HCT116 (cell line): Measurements from ENCODE around the gene GABRB3. TPM values are rescaled to one million over a fixed set of nuclear protein-coding genes. Genes with fewer than 3 reads are reported as not detected.

Experiments
- ATAC-seq: fragments of 200-7000 bp; cut with Tn5 transposase; 2 replicates; pipeline ENCODE4 v1.9.1; 2020; ENCODE audit warnings: mild to moderate bottlenecking, moderate library complexity
- BruUV-seq: library from RNA; stranded (reverse); fragments of 400-500 nt; replicated peaks from 2 replicates; lab custom pipeline; 2021; lab: Mats Ljungman, UMichigan
- CTCF ChIA-PET: fragments of 300-600 bp; sonication (Branson Sonifier 250); formaldehyde crosslinking; loops from one replicate; lab custom pipeline; 2021; ENCODE audit warnings: antibody characterized with exemption; lab: Charles Lee
- POLR2A ChIA-PET: fragments of 300-600, 350-600 bp; sonication (Branson Sonifier 250); formaldehyde crosslinking; loops from one replicate; lab custom pipeline; 2021; ENCODE audit warnings: antibody characterized with exemption; lab: Charles Lee
- RAD21 ChIA-PET, 2 experiments: fragments of 300-600 bp; sonication (Branson Sonifier 250); formaldehyde crosslinking; loops; one replicate each; lab custom pipeline; 2023; ENCODE audit warnings: low total read pairs in 2 of 2; ENCODE audit not compliant: uncharacterized antibody in 2 of 2, unreplicated experiment in 2 of 2, low non-redundant PET in 1 of 2; lab: Charles Lee
- DNase-seq: peaks from one replicate; pipeline ENCODE4 v3.0.0-alpha.2; 2010; ENCODE audit warnings: low read depth, low spot score
- H2AFZ ChIP-seq: fragments of 200-600 bp; shearing (Covaris generic), sonication (generic); 2 replicates; pipeline ENCODE4 v1.6.1; 2017; ENCODE audit warnings: low read depth, mixed run types, mixed read lengths, antibody characterized with exemption, low read length; ENCODE audit not compliant: poor library complexity, severe bottlenecking
- H3K27ac ChIP-seq: 2 replicates; pipeline ENCODE4 v1.5.1; 2012; ENCODE audit warnings: low read depth, low read length
- H3K27me3 ChIP-seq: fragments of 200-600 bp; sonication (generic); 2 replicates; pipeline ENCODE4 v1.6.1; 2016; ENCODE audit warnings: mixed run types, low read length, mixed read lengths; ENCODE audit not compliant: insufficient read depth
- H3K36me3 ChIP-seq, 2 experiments: fragments of 200-500 bp in 1 of 2; fragments of 200-600 bp in 1 of 2; sonication (Bioruptor generic) in 1 of 2; sonication (generic) in 1 of 2; 2 replicates each; pipeline versions ENCODE4 v1.5.1 to v1.6.1; 2014 to 2016; ENCODE audit warnings: low read length in 2 of 2, inconsistent platforms in 1 of 2, mixed read lengths in 1 of 2, mixed run types in 1 of 2; ENCODE audit not compliant: insufficient read depth in 2 of 2, control insufficient read depth in 1 of 2
- H3K4me1 ChIP-seq, 2 experiments: fragments of 200-600 bp in 1 of 2; sonication (generic) in 1 of 2; 2 replicates each; pipeline versions ENCODE4 v1.5.1 to v1.6.1; 2012 to 2017; ENCODE audit warnings: low read length in 2 of 2, inconsistent platforms in 1 of 2, mild to moderate bottlenecking in 1 of 2, mixed read lengths in 1 of 2, mixed run types in 1 of 2, moderate library complexity in 1 of 2; ENCODE audit not compliant: insufficient read depth in 2 of 2, control insufficient read depth in 1 of 2
- H3K4me2 ChIP-seq: fragments of 200-600 bp; sonication (generic); 2 replicates; pipeline ENCODE4 v1.6.1; 2017; ENCODE audit warnings: mixed run types, low read length, mixed read lengths
- H3K4me3 ChIP-seq, 2 experiments: fragments of 200-600 bp in 1 of 2; sonication (generic) in 1 of 2; replicated peaks in 1 of 2; 2 replicates each; pipeline ENCODE4 v1.5.1; 2011 to 2016; ENCODE audit warnings: low read length in 2 of 2, control low read depth in 1 of 2, low read depth in 1 of 2, mild to moderate bottlenecking in 1 of 2, mixed read lengths in 1 of 2, mixed run types in 1 of 2
- H3K79me2 ChIP-seq: fragments of 200-600 bp; sonication (generic); 2 replicates; pipeline ENCODE4 v1.6.1; 2017; ENCODE audit warnings: mild to moderate bottlenecking, mixed run types, low read length, moderate library complexity, mixed read lengths; ENCODE audit not compliant: insufficient read depth
- H3K9ac ChIP-seq: fragments of 200-600 bp; sonication (generic); 2 replicates; pipeline ENCODE4 v1.6.1; 2016; ENCODE audit warnings: low read length, mixed read lengths
- H3K9me2 ChIP-seq: fragments of 200-600 bp; sonication (generic), shearing (Covaris generic); 2 replicates; pipeline ENCODE4 v1.6.1; 2017; ENCODE audit warnings: mixed run types, mild to moderate bottlenecking, moderate library complexity; ENCODE audit not compliant: insufficient read depth
- H3K9me3 ChIP-seq, 2 experiments: fragments of 200-500 bp in 1 of 2; fragments of 200-600 bp in 1 of 2; sonication (Bioruptor generic) in 1 of 2; sonication (generic) in 1 of 2; 2 replicates each; pipeline ENCODE4 v1.6.1; 2014 to 2017; ENCODE audit warnings: low read length in 2 of 2, mixed read lengths in 2 of 2, inconsistent platforms in 1 of 2, low read depth in 1 of 2, mild to moderate bottlenecking in 1 of 2, mixed run types in 1 of 2, moderate library complexity in 1 of 2; ENCODE audit not compliant: control insufficient read depth in 1 of 2, insufficient read depth in 1 of 2
- H4K20me1 ChIP-seq: fragments of 200-600 bp; sonication (generic), shearing (Covaris generic); 2 replicates; pipeline ENCODE4 v1.6.1; 2017; ENCODE audit warnings: mixed run types, mild to moderate bottlenecking, moderate library complexity; ENCODE audit not compliant: insufficient read depth
- ATF3 ChIP-seq: IDR thresholded peaks from 2 replicates; pipeline ENCODE4 v1.6.1; 2012
- CEBPB ChIP-seq: IDR thresholded peaks from 2 replicates; pipeline ENCODE4 v1.6.1; 2012; ENCODE audit warnings: low read depth
- EGR1 ChIP-seq: IDR thresholded peaks from 2 replicates; pipeline ENCODE4 v1.6.1; 2012; ENCODE audit warnings: low read depth
- ELF1 ChIP-seq: IDR thresholded peaks from 2 replicates; pipeline ENCODE4 v1.6.1; 2012; ENCODE audit warnings: low read depth, borderline replicate concordance
- FOSL1 ChIP-seq: IDR thresholded peaks from 2 replicates; pipeline ENCODE4 v1.6.1; 2012; ENCODE audit warnings: low read depth
- MAX ChIP-seq: IDR thresholded peaks from 2 replicates; pipeline ENCODE4 v1.6.1; 2012
- POLR2A ChIP-seq: IDR thresholded peaks from 2 replicates; pipeline ENCODE4 v1.7.0; 2011; ENCODE audit warnings: borderline replicate concordance; ENCODE audit not compliant: insufficient read depth, insufficient read length; ENCODE audit errors: extremely low read depth
- POLR2AphosphoS5 ChIP-seq: IDR thresholded peaks from 2 replicates; pipeline ENCODE4 v1.6.1; 2011; ENCODE audit warnings: mild to moderate bottlenecking, low read depth, low read length, moderate library complexity
- RAD21 ChIP-seq: IDR thresholded peaks from 2 replicates; pipeline ENCODE4 v1.6.1; 2012; ENCODE audit warnings: low read depth, mild to moderate bottlenecking
- SRF ChIP-seq: IDR thresholded peaks from 2 replicates; pipeline ENCODE4 v1.6.1; 2012; ENCODE audit warnings: low read depth
- ZBTB33 ChIP-seq: IDR thresholded peaks from 2 replicates; pipeline ENCODE4 v1.6.1; 2011; ENCODE audit warnings: mild to moderate bottlenecking, low read length, moderate library complexity; ENCODE audit not compliant: insufficient replicate concordance; ENCODE audit errors: extremely low read depth
- ZNF274 ChIP-seq: fragments of 200-500 bp; sonication (Bioruptor generic); IDR thresholded peaks from 2 replicates; pipeline ENCODE4 v1.6.1; 2014; ENCODE audit warnings: mild to moderate bottlenecking, low read depth, low read length, inconsistent platforms
- intact Hi-C: fragments of 100-400 bp; cut with micrococcal nuclease; formaldehyde crosslinking; loops from 2 replicates; pipeline ENCODE4 v1.10.0; 2022
- total RNA-seq: library from RNA; stranded (reverse); gene quantifications from one replicate; pipeline ENCODE4 v1.2.1, GENCODE V29; 2021; ENCODE audit not compliant: unreplicated experiment

GABRB3 gene
- total RNA-seq, 1 experiment from 2014 or later, result 0.52 TPM

GRCh38 chr15:26736502-26737248, 36.2 kb downstream of the GABRB3 start:
- TF ChIP-seq ZBTB33 (no peak), POLR2AphosphoS5 (no peak), SRF (no peak), POLR2A (no peak), MAX (no peak)
- TF ChIP-seq, all 23 proteins: peak for 0
- DNase-seq (no peak), ATAC-seq (no peak)
- H3K9me3 ChIP-seq, result peaks cover 8 to 50% of the 10 kb centered on the region in 2 experiments; a peak in 2 of 4 replicates
- CTCF ChIA-PET, result no interaction called here
- H3K27ac ChIP-seq, result no peak overlapping the region
- H3K4me2 ChIP-seq, result no peak overlapping the region
- RAD21 ChIA-PET, result no interaction called here
- H3K9ac ChIP-seq, result no peak overlapping the region
- H2AFZ ChIP-seq, result no peak overlapping the region
- H3K79me2 ChIP-seq, result no peaks in the 10 kb centered on the region
- no TSS peak for BruUV-seq
- no peaks in the 10 kb centered on the region for H3K36me3 ChIP-seq
- POLR2A ChIA-PET, result no interaction called here
- no peaks in the 10 kb centered on the region for H3K27me3 ChIP-seq
- H3K4me3 ChIP-seq, result no peak overlapping the region
- H3K4me1 ChIP-seq, result no peaks in the 10 kb centered on the region
- no peaks in the 10 kb centered on the region for H3K9me2 ChIP-seq
- no peaks in the 10 kb centered on the region for H4K20me1 ChIP-seq
- intact Hi-C loops, result no loop called here

GRCh38 chr15:26731965-26732364, 40.9 kb downstream of the GABRB3 start:
- Histone ChIP-seq H3K27ac (no peak overlapping the region), H3K4me1 (no peaks in the 10 kb centered on the region), H3K79me2 (no peaks in the 10 kb centered on the region), H3K9ac (no peak overlapping the region), H3K27me3 (no peaks in the 10 kb centered on the region), H3K4me3 (no peak overlapping the region), H3K36me3 (no peaks in the 10 kb centered on the region), H3K9me3 (peaks cover 5 to 42% of the 10 kb centered on the region in 2 experiments; a peak in 2 of 4 replicates), H4K20me1 (no peaks in the 10 kb centered on the region), H3K9me2 (no peaks in the 10 kb centered on the region), H2AFZ (no peak overlapping the region), H3K4me2 (no peak overlapping the region)
- POLR2A ChIA-PET, result no interaction called here
- intact Hi-C loops, result no loop called here
- RAD21 ChIA-PET, result no interaction called here
- BruUV-seq, result no TSS peak
- CTCF ChIA-PET, result no interaction called here
- no peak for ATAC-seq
- no peak for DNase-seq
- TF ChIP-seq ELF1 (no peak), EGR1 (no peak), POLR2A (no peak), POLR2AphosphoS5 (no peak), ATF3 (no peak), ZBTB33 (no peak), RAD21 (no peak), ZNF274 (no peak), FOSL1 (no peak), CEBPB (no peak)
